Heart left ventricle (tissue), 13 donors: ENCODE measurements around the gene LVRN.

Source experiments
- CTCF ChIP-seq, 12 donors: fragments of 200-600 bp; sonication (generic) in 4 of 12; IDR thresholded peaks; one replicate each; pipeline versions ENCODE4 v1.5.0 to v1.8.0; 2018 to 2022; ENCODE audit warnings: antibody characterized with exemption in 12 of 12, mild to moderate bottlenecking in 5 of 12
- POLR2A ChIP-seq, 2 donors: fragments of 450-650 bp; IDR thresholded peaks; one replicate each; pipeline ENCODE4 v1.6.1; 2017; ENCODE audit warnings: antibody characterized with exemption in 2 of 2, mild to moderate bottlenecking in 2 of 2, moderate library complexity in 2 of 2
- donor health status: ischemic (EF 13 %, LVEDD 7.1; RV severe dilation, severe dysfunction).
- donor health status: DM: no; HTN: yes; CAD: no.
- donor health status: DM: no; HTN: no; CAD: no.
- donor health status: ischemic (EF 25% LVEDD 6.9; RV normal size, moderate dysfunction).
- donor health status: ischemic (EF 25% LVEDD 5.7; RV mildly dilated, moderate dysfunction).
- donor health status: ischemic (EF 35%, LVEDD 5.7; RV mildly dilated, moderate dysfunction).
- donor health status: nonischemic (EF 11% LVEDD 7.7; RV severe dilation, severe dysfunction).
- donor health status: DM: yes; HTN: yes; CAD: no.
- donor health status: PGD.
- donor health status: ischemic (EF 29% LVEDD 5.4; RV normal size, mild dysfunction).
- donor health status: nonischemic (EF 23%, LVEDD 6.1; RV moderate dilation, normal function).

- TF ChIP-seq POLR2A (IDR thresholded peaks at IDR 0.05) (no peak), CTCF (IDR thresholded peaks at IDR 0.05) (no peak)
Observed at GRCh38 chr5:116009806-116010205, 47.5 kb downstream of the LVRN start.
